Body of pancreas (tissue), 4 donors: Measurements from ENCODE around the gene TC2N. TPM values are rescaled to one million over a fixed set of nuclear protein-coding genes. Genes with fewer than 3 reads are reported as not detected.

ENCODE experiments used
- ATAC-seq: fragments of 150-250 bp; one replicate; pipeline ENCODE4 v1.9.1; 2016
- DNase-seq, 4 donors: peaks; one replicate each; pipeline ENCODE4 v3.0.0-alpha.2; 2019
- H3K27ac ChIP-seq, 4 donors: fragments of 200-600 bp; sonication (generic); 1 replicate in 3 of 4; 2 replicates in 1 of 4; pipeline versions ENCODE4 v1.5.1 to v1.6.1; 2016 to 2019; ENCODE audit warnings: mild to moderate bottlenecking in 1 of 4, mixed read lengths in 1 of 4, moderate library complexity in 1 of 4
- H3K27me3 ChIP-seq, 2 donors: fragments of 200-600 bp; sonication (generic); one replicate each; pipeline ENCODE4 v1.6.0; 2016; ENCODE audit warnings: mild to moderate bottlenecking in 1 of 2
- H3K36me3 ChIP-seq, 2 donors: fragments of 200-600 bp; sonication (generic); replicated peaks in 1 of 2; 2 replicates each; pipeline ENCODE4 v1.5.1; 2016; ENCODE audit warnings: low read depth in 2 of 2; ENCODE audit not compliant: insufficient read depth in 1 of 2
- H3K4me1 ChIP-seq: fragments of 200-600 bp; sonication (generic); one replicate; pipeline ENCODE4 v1.6.0; 2016
- H3K4me3 ChIP-seq, 2 donors: fragments of 200-600 bp; sonication (generic); 1 replicate in 1 of 2; 2 replicates in 1 of 2; pipeline ENCODE4 v1.5.1; 2016 to 2019
- H3K9me3 ChIP-seq, 3 donors: fragments of 200-600 bp; sonication (generic); 1 replicate in 2 of 3; 2 replicates in 1 of 3; pipeline ENCODE4 v1.5.1; 2016
- CTCF ChIP-seq, 7 experiments: fragments of 450-650 bp in 4 of 7; fragments of 200-600 bp in 3 of 7; sonication (generic) in 3 of 7; IDR thresholded peaks; one replicate each; pipeline ENCODE4 v1.5.1; 2016 to 2019; ENCODE audit warnings: antibody characterized with exemption in 7 of 7
- POLR2A ChIP-seq, 3 donors: fragments of 450-650 bp; IDR thresholded peaks; one replicate each; pipeline ENCODE4 v1.6.1; 2016; ENCODE audit warnings: antibody characterized with exemption in 3 of 3, mild to moderate bottlenecking in 2 of 3
- WGBS, 2 donors: methylation state at CpG; one replicate each; pipeline ENCODE4 v1.1.5; 2017; 5-methylcytosine and 5-hydroxymethylcytosine counted together
- intact Hi-C: fragments of 100-400 bp; cut with DNase I; formaldehyde crosslinking; loops from one replicate; pipeline ENCODE4 v1.15.1; 2023
- total RNA-seq, 2 donors: library from RNA; depleted of rRNA; stranded (reverse); fragments of >200 nt; gene quantifications; one replicate each; pipeline ENCODE4 v1.1.0, GENCODE V29; 2016

Gene TC2N
- total RNA-seq, 2 donors from 2014 or later, result 105 to 168 TPM

DNA sequence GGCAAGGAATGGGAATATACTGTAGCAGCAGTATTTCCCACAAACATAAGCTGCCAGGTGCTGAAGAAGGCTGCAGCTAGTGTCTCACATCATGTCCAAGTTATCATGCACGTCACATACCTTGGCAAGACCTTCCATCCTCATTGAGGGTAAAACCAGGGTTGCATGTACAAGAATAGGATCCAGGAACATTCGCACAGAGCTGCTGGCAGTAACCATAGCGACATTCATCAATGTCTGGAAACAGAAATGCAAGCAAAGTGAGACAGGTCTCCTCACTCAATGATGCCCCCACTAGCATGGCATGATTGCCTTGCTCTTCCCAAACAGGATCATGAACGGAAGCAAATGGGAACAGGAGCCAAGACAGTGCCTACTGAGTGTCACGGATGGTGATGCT lies 23.8 kb upstream of the TC2N start:
- WGBS, 2 donors, result 82 to 89% methylated on average over 3 to 5 of the region's 5 CpGs
- TF ChIP-seq CTCF (IDR thresholded peaks at IDR 0.05) (no peak), POLR2A (IDR thresholded peaks at IDR 0.05) (no peak)
- ATAC-seq, result no peak

DNA sequence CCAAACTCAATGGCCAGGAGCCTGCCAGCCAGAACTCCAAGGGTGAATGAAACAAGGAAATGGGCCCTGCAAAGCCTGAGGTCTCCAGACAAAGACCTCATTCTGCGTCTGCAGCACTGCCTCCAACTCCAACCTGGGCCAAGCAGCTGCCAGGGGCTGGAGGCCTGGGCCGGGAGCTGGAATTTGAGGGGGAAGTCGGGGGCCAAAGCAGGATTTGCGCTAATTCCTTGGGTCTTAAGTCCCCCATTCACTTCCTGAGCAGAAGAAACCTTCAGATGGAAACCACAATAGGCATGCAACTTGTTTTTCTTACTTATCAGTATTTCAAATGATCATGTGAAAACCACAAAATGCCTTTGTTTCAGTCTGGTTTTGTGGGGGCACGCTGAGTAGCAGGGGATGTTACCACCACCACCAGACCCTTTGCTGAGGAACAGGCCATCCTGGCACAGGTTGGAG lies 23.0 kb upstream of the TC2N start:
- Histone ChIP-seq H3K4me3 (no peak overlapping the region), H3K4me1 (peaks cover 40% of the 10 kb centered on the region), H3K27ac (peak overlapping the region; percentile 78 to 88 (median 87)), H3K27me3 (no peaks in the 10 kb centered on the region), H3K36me3 (no peaks in the 10 kb centered on the region), H3K9me3 (no peaks in the 10 kb centered on the region)
- 20 to 48% methylated on average over 4 to 5 of the region's 5 CpGs for WGBS, 2 donors
- TF ChIP-seq CTCF (IDR thresholded peaks at IDR 0.05) (no peak), POLR2A (IDR thresholded peaks at IDR 0.05) (no peak)
- intact Hi-C loops, result no loop called here
- DNase-seq (peak in 3 of 4 donors; percentile 54 to 75 (median 56)), ATAC-seq (peak; percentile 45)

More for the DNA sequence above, 23.8 kb upstream of the TC2N start:
- intact Hi-C loops, result no loop called here
- H3K36me3 ChIP-seq, result no peaks in the 10 kb centered on the region
- H3K27me3 ChIP-seq, result no peaks in the 10 kb centered on the region
- H3K9me3 ChIP-seq, result no peaks in the 10 kb centered on the region
- H3K27ac ChIP-seq, result peak overlapping the region; percentile 78 to 88 (median 87)
- peaks cover 40% of the 10 kb centered on the region for H3K4me1 ChIP-seq
- DNase-seq, result no peak
- H3K4me3 ChIP-seq, result no peak overlapping the region

DNA sequence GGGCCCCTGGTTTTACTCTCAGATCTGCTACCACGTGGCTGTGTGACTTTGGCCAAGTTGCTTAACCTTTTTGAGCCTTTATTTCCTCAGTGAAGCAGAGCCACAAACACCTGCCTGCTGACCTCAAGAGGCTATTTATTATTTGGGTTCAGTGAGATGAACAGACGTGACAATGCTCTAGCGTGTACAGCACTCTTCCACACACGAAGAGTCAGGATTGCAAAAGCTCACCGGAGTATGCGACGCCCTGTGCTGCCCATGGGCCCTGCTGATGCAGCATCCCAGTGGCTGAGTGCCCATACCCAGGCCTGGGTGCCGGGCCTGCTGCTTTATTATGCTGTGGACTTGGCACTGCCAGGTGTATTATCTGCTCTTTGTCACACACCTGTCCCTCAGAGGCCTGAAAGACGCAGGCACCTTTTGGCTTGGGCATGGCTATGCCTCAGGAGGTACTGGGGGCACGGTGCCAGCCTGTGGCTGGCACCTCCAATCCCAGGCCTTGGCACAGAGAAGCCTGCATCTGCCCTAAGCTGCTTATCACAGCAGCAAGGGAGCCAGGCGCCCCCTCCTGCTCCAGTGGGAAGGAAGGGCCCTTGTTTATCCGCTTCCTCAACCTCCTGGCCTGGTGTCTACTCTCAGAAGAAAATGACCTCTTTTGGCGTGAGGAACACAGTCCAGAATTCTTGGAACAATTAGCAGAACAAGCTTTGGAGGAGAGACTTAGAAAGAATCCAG lies 22.3 kb upstream of the TC2N start:
- Histone ChIP-seq H3K27ac (peak overlapping the region; percentile 78 to 88 (median 87)), H3K9me3 (no peaks in the 10 kb centered on the region), H3K27me3 (no peaks in the 10 kb centered on the region), H3K36me3 (no peaks in the 10 kb centered on the region), H3K4me3 (no peak overlapping the region), H3K4me1 (peaks cover 40% of the 10 kb centered on the region)
- 15 to 28% methylated on average over 8 to 13 of the region's 13 CpGs for WGBS, 2 donors
- DNase-seq (peak; percentile 66 to 97 (median 93)), ATAC-seq (peak; percentile 69)
- intact Hi-C loops, result loop anchor here (10.0 kb wide), 1 partner anchor 55 kb away; no protein-coding TSS in a partner anchor
- TF ChIP-seq CTCF (IDR thresholded peaks at IDR 0.05), result peak in 4 of 7 experiments; percentile 10 to 29 (median 20)
- TF ChIP-seq POLR2A (IDR thresholded peaks at IDR 0.05), result peak in 1 of 3 donors; percentile 44

DNA sequence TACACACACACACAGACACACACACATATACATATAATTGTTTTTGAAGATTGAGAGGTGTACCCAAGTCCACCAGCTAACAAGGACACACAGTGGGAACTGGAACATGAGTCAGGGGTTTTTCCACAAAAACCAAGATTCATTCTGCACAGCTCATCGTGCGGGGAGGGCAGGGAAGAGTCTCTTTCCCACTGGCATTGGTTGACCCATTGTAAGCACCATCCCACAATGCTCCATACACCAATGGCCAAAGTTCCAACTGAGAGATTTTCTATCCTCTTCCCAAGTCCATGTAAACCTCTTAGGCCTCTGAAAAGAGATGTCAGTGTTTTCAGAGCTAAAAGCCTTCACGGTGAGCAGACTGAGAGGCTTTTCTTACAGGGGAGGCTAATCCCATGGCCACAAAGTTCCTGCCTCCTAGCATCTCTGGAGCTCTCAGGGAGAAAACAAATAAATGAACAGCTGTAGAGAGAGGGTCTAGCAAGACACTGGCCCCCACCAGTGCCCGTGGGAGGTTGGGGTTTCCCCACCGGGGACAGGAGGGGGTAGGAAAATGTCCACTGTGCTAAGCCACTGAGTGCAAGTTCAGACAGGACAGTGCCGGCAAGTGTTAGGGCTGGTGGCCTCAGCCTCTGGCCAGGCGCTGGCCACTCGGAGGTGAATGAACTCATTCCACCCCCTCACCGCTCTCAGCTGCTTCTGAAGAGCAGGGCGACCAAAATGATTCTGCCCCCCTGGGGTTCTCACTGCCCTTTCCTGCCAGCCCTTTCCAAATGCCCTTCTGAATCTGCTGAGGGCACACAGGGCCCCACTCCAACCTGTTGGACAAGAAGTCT lies 21.5 kb upstream of the TC2N start:
- no peaks in the 10 kb centered on the region for H3K27me3 ChIP-seq
- TF ChIP-seq POLR2A (IDR thresholded peaks at IDR 0.05) (no peak), CTCF (IDR thresholded peaks at IDR 0.05) (no peak)
- H3K36me3 ChIP-seq, result no peaks in the 10 kb centered on the region
- H3K4me1 ChIP-seq, result peaks cover 40% of the 10 kb centered on the region
- no peak for ATAC-seq
- H3K27ac ChIP-seq, result peak overlapping the region; percentile 78 to 88 (median 87)
- peak in 1 of 4 donors; percentile 4 for DNase-seq
- intact Hi-C loops, result loop anchor here (10.0 kb wide), 1 partner anchor 54 kb away; no protein-coding TSS in a partner anchor
- H3K4me3 ChIP-seq, result no peak overlapping the region
- no peaks in the 10 kb centered on the region for H3K9me3 ChIP-seq
- WGBS, 2 donors, result 72 to 91% methylated on average over 8 to 10 of the region's 10 CpGs
